SKM-1 (cell line): ENCODE results near the gene HIC1.

ENCODE experiments used
- DNase-seq: peaks from one replicate; lab custom pipeline; 2025; ENCODE audit not compliant: unreplicated experiment; lab: John Stamatoyannopoulos, UW

HIC1 gene

GRCh38 chr17:2058586-2059546, 4.0 kb downstream of the HIC1 start:
- DNase-seq = no peak

GRCh38 chr17:2059547-2060384, 4.9 kb downstream of the HIC1 start:
- no peak for DNase-seq

- no peak for DNase-seq
These were observed 5.4 kb downstream of the HIC1 start for GRCh38 chr17:2060385-2060658.

GRCh38 chr17:2060681-2061440, 6.0 kb downstream of the HIC1 start:
- no peak for DNase-seq

DNA sequence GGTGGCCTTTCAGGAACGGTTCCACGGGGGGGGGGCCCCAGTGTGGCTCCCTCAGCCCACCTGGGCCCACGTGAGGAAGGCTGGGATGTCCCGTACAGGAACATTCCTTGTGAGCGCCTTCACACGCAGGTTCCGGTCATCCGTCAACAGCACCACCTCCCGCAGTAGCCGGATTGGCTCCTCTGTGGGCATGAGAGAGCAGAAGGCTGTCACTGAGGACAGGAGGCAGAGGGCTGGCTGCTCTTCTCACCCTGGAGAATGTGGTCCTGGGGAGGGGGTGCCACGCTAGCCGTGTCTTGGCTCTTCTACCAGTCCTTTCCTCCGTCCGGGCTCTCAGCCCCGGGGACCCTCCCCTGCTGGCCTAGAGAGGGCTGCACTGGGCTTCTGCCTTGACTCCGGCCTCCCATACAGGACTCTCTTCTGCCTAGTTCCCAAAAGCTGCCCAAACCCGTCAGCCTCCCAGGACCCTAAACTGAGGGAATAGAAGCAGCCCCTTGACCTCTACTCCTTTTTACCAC, 6.6 kb downstream of the HIC1 start:
- no peak for DNase-seq

GRCh38 chr17:2062571-2063183, 7.8 kb downstream of the HIC1 start:
- no peak for DNase-seq

DNA sequence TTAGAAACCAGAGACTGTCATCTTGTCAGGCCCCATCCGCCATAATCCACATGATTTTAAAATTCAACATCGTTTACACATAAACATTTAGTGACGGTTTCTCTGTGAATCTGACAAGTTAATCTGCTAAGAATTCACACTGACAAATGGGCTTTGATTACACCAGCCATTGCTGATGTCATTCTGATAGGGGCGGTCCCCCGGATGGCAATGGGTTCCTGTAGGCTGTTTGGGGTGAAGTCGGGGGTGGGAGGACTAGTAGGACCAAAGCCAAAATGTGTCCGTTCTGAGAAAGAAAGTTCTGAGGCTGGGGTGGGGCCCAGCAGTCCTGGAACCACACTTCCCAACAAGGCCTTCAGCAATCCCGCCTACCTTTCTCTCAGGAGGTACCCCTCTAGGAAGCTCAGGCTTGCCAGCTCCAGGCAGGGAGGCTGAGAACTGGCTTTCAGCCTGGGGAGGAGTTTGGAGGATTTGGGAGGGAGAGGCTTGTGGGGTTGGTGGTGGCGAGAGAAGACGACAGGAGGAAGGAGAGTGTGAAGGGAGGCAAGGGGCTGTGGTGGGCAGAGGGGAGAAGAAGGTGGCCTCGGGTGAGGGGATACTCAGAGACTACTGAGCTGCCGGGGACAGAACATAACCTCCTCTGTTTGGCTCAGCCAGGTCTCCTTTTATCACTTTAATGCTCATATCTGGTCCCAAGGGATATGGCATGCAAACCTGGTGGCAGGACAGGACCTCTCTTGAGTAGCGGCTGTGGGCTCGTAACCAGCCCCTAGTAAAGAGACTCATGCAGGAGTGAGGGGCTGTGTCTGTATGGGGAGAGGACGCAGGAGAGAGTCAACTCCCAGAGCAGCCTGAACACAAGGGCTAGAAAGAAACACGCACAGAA, 8.6 kb downstream of the HIC1 start:
- DNase-seq = no peak

DNA sequence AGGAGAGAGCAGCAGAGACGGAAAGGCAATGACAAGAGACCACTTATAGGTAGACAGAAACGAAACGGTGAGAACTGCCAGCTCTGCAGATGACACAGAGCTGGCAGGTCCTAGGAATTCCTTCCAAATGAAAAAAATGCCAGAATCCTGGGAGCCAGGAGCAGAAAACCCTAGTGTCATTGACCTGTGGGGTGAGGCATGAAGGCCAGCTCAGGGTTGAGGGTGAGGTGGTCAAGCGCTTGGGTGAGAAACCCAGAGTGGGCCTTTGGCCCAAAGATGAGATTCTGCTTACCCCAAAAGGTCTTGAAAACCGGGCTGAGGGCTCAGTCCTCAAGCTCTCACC, 9.2 kb downstream of the HIC1 start:
- DNase-seq = no peak

DNA sequence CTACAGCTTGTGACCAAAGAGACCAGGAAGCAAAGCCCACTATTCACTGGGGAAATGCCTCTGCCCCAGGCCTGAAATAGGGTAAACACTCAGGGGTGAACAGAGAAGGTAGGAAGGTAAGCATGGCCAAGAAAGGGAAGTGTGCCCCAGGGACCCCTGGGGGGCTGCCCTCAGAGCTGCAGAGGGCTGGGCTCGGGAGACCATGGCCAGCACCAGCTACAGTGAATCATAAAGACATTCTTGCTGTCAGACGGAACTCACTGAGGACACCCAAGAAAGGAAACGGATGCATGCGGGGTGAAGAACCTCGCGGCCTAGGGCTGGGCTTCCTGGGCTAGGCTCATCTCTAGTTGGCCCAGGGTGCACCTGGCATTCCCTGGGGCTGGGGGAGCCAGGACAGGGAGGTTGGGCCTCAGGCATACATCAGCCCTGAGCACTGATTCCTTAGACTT, 9.6 kb downstream of the HIC1 start:
- no peak for DNase-seq

- DNase-seq = no peak
These were observed 10.3 kb downstream of the HIC1 start for GRCh38 chr17:2064980-2065785.

- no peak for DNase-seq
These were observed 11.1 kb downstream of the HIC1 start for GRCh38 chr17:2065949-2066400.

DNA sequence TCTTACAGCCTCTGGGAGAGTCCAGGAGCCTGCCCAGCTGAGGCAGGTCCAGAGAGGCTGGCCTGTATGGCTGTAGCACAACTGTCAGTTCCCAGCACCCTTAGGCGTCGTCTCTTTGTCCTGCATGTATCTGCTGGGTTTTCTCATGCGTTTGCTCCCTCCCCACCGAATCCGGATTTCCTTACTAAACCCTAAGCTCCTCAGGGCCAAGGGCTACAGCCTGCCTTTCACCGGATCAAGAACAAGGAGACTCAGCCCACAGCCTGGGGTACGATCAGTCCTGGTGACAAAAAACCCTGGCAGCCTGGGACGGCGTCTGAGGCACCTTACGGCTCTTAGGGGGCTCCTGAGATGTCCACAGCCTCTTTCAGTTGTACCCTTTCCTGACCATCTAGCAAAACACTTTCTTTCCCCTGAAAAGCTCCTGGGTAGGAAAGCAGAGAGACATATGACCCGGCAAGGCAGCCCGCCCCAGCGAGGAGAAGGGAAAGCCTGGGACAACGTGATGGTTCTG, 12.2 kb downstream of the HIC1 start:
- no peak for DNase-seq

DNA sequence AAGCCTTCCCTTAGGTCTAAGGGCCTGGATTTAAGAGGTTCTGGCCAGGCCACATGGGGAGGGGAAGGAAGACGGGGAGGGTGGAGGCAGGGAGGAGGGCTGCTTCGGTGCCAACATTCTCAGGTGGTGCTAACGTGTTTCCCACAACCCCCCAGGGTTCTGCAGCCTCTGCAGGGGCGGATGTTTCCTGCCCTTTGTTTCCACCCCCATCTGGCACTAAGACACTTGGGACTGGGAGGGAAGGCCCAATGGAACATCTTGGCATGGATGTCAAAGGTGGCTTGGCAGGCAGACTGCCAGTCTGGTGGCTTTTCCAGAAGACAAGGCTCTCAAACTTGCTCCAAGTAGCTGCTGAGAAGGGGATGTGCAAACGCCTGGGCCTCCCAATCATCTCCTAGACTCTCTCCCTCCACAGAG, 12.7 kb downstream of the HIC1 start:
- DNase-seq = no peak

- DNase-seq = no peak
These were observed 13.2 kb downstream of the HIC1 start for GRCh38 chr17:2068031-2068518.

DNA sequence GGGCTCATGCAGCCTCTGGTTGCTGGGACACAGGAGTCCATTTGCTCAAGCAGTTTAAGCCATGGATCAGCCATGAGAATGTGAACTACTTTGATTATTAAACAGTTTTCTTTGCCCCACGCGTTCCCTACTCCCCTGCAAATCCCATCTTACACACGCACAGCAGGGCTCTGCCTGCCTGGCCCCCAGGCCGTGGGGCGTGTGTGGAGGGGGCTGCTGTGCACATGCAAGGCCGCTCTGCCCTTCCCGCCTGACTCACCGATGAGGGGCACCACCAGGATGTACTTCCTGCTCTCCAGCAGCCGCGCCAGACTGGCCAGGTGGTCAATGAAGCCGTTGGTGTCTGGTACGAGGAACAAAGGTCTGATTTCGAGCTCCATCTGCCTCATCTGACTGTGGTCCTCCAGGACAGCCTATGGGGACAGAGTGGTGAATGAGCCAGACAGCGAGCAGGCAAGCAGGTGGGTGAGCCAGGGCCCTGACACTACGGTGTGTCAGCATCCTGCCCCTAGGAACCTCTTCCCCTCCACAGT, 13.7 kb downstream of the HIC1 start:
- no peak for DNase-seq

GRCh38 chr17:2070241-2071023, 15.5 kb downstream of the HIC1 start:
- no peak for DNase-seq

- no peak for DNase-seq
These were observed 16.1 kb downstream of the HIC1 start for GRCh38 chr17:2071024-2071385.
